B cell (primary cell): ENCODE measurements around the gene DENND2A. TPM values are rescaled to one million over a fixed set of nuclear protein-coding genes. Genes with fewer than 3 reads are reported as not detected.
A peak's percentile ranks its signal among the peaks of the same experiment; 100 is the strongest.

ENCODE experiments used
- ATAC-seq: fragments of 200-7000 bp; cut with Tn5 transposase; one replicate; pipeline ENCODE4 v1.10.0; 2021; ENCODE audit warnings: low read depth, mild to moderate bottlenecking, moderate number of reproducible peaks, moderate library complexity
- CTCF ChIA-PET: fragments of 350-600 bp; sonication (Branson Sonifier 250); formaldehyde crosslinking; loops from one replicate; lab custom pipeline; 2021; ENCODE audit warnings: antibody characterized with exemption, inconsistent platforms; lab: Charles Lee
- POLR2A ChIA-PET: fragments of 350-600 bp; sonication (Branson Sonifier 250); formaldehyde crosslinking; loops from one replicate; lab custom pipeline; 2021; ENCODE audit warnings: antibody characterized with exemption; lab: Charles Lee
- DNase-seq: peaks from one replicate; pipeline ENCODE4 v3.0.0; 2013
- H2AFZ ChIP-seq: 2 replicates; pipeline ENCODE4 v1.6.1; 2012; ENCODE audit warnings: mild to moderate bottlenecking, low read depth, low read length; ENCODE audit not compliant: insufficient read depth, poor library complexity, severe bottlenecking
- H3K27ac ChIP-seq, 2 donors: 1 replicate in 1 of 2; 2 replicates in 1 of 2; pipeline ENCODE4 v1.5.1; 2012 to 2013; ENCODE audit warnings: low read length in 2 of 2, mild to moderate bottlenecking in 2 of 2, moderate library complexity in 1 of 2
- H3K27me3 ChIP-seq, 4 experiments: fragments of 200-600 bp in 1 of 4; sonication (generic) in 1 of 4; replicated peaks in 1 of 4; 1 replicate in 2 of 4; 2 replicates in 2 of 4; pipeline versions ENCODE4 v1.6.1 to v1.7.0; 2013 to 2016; ENCODE audit warnings: low read length in 3 of 4, mild to moderate bottlenecking in 2 of 4, mixed read lengths in 1 of 4, moderate library complexity in 1 of 4; ENCODE audit not compliant: insufficient read depth in 4 of 4, control insufficient read depth in 3 of 4; ENCODE audit errors: control extremely low read depth in 1 of 4
- H3K36me3 ChIP-seq, 2 experiments: replicated peaks in 1 of 2; 1 replicate in 1 of 2; 2 replicates in 1 of 2; pipeline versions ENCODE4 v1.6.1 to v1.7.1; 2013; ENCODE audit warnings: low read length in 1 of 2; ENCODE audit not compliant: insufficient read depth in 2 of 2, control insufficient read depth in 1 of 2; ENCODE audit errors: control extremely low read depth in 1 of 2, extremely low read depth in 1 of 2
- H3K4me1 ChIP-seq, 2 donors: fragments of 200-600 bp in 1 of 2; sonication (generic) in 1 of 2; 1 replicate in 1 of 2; 2 replicates in 1 of 2; pipeline versions ENCODE4 v1.5.1 to v1.6.1; 2013 to 2017; ENCODE audit warnings: low read length in 2 of 2; ENCODE audit not compliant: control insufficient read depth in 2 of 2, insufficient read depth in 2 of 2
- H3K4me2 ChIP-seq: replicated peaks from 2 replicates; pipeline ENCODE3; 2012; ENCODE audit warnings: mild to moderate bottlenecking, low read depth, low read length; ENCODE audit not compliant: poor library complexity, severe bottlenecking
- H3K4me3 ChIP-seq, 5 experiments: fragments of 200-600 bp in 1 of 5; sonication (generic) in 1 of 5; 1 replicate in 3 of 5; 2 replicates in 2 of 5; pipeline versions ENCODE4 v1.5.1 to v1.7.0; 2011 to 2016; ENCODE audit warnings: low read length in 4 of 5, mild to moderate bottlenecking in 4 of 5, low read depth in 2 of 5, control low read depth in 1 of 5, moderate library complexity in 1 of 5; ENCODE audit not compliant: insufficient read depth in 1 of 5; ENCODE audit errors: control extremely low read depth in 1 of 5, extremely low read depth in 1 of 5
- H3K79me2 ChIP-seq: fragments of 200-600 bp; sonication (generic); one replicate; pipeline ENCODE4 v1.6.0; 2016; ENCODE audit warnings: low read length; ENCODE audit not compliant: control insufficient read depth, insufficient read depth
- H3K9ac ChIP-seq: fragments of 200-600 bp; sonication (generic); 2 replicates; pipeline ENCODE4 v1.6.1; 2017; ENCODE audit warnings: mild to moderate bottlenecking, low read length, moderate library complexity
- H3K9me3 ChIP-seq, 3 donors: one replicate each; pipeline versions ENCODE4 v1.6.1 to v1.7.1; 2013; ENCODE audit warnings: low read length in 2 of 3; ENCODE audit not compliant: control insufficient read depth in 2 of 3, insufficient read depth in 1 of 3; ENCODE audit errors: control extremely low read depth in 1 of 3
- H4K20me1 ChIP-seq: 2 replicates; pipeline ENCODE4 v1.6.0; 2012; ENCODE audit warnings: mild to moderate bottlenecking, low read length; ENCODE audit not compliant: insufficient read depth, control insufficient read depth, poor library complexity, severe bottlenecking
- H3K27ac Mint-ChIP-seq: one replicate; pipeline ENCODE4 v1.8.0; 2021; ENCODE audit warnings: mixed read lengths
- H3K27me3 Mint-ChIP-seq: one replicate; pipeline ENCODE4 v1.8.0; 2021; ENCODE audit warnings: mixed read lengths
- H3K4me1 Mint-ChIP-seq: one replicate; pipeline ENCODE4 v1.8.0; 2021; ENCODE audit warnings: mixed read lengths
- H3K4me3 Mint-ChIP-seq: one replicate; pipeline ENCODE4 v1.8.0; 2021; ENCODE audit warnings: mixed read lengths
- H3K9me3 Mint-ChIP-seq: one replicate; pipeline ENCODE4 v1.8.0; 2022; ENCODE audit warnings: mixed read lengths; ENCODE audit not compliant: insufficient read depth
- EZH2 ChIP-seq: IDR thresholded peaks from 2 replicates; pipeline ENCODE4 v1.6.1; 2012; ENCODE audit warnings: borderline replicate concordance, low read depth, mild to moderate bottlenecking, moderate library complexity, low read length; ENCODE audit not compliant: insufficient read depth, poor library complexity, severe bottlenecking
- WGBS: methylation state at CpG from one replicate; pipeline ENCODE4 v1.1.5; 2013; ENCODE audit warnings: missing lambda C conversion rate; ENCODE audit not compliant: insufficient coverage; 5-methylcytosine and 5-hydroxymethylcytosine counted together
- intact Hi-C: fragments of 100-400 bp; cut with micrococcal nuclease; formaldehyde crosslinking; loops from one replicate; pipeline ENCODE4 v1.10.0; 2022
- polyA plus RNA-seq: library from polyadenylated mRNA; depleted of rRNA; stranded (reverse); fragments of >200 nt; gene quantifications from 2 replicates; pipeline ENCODE4 v1.2.3, GENCODE V29; 2012
- total RNA-seq, 2 donors: library from RNA; stranded (reverse); fragments of 120-200 nt in 1 of 2; gene quantifications; 1 replicate in 1 of 2; 2 replicates in 1 of 2; pipeline versions ENCODE4 v1.2.3 to v1.2.4, GENCODE V29; 2013 to 2022
- TF ChIP-seq, protein P1 (sequence below): fragments of 200-600 bp; IDR thresholded peaks from one replicate; pipeline ENCODE4 v1.8.0; 2022; ENCODE audit warnings: antibody characterized with exemption, mild to moderate bottlenecking

DENND2A gene
- total and polyA plus RNA-seq, 2 donors (not counting 1 experiment from before 2014, with no cell fraction given) = 0.31 TPM; not detected in 1

DNA sequence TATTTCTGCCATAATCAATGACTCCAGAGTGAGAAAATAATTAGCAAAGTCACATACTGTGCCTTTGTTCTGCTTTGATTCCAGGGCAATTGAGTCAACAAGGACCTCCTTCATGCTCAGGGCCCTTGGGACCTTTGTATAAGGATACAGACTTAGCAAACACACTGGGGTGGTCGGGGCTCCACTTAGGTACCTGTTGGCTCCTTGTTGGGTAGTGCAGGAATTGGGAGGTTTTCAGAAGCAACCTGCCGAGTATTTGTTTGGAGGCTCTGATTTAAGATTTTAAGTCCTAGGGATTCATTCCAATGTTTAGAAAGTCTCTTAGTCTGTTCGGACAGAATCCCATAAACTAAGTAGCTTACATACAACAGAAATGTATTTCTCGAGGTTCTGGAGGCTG lies 35.1 kb upstream of the DENND2A start:
- ATAC-seq = no peak
- H4K20me1 ChIP-seq = no peaks in the 10 kb centered on the region
- POLR2A ChIA-PET = interaction anchor here (0.7 to 0.9 kb wide), 2 partner anchors 197 to 227 kb away, joined by 3 read pairs; no protein-coding TSS in a partner anchor
- H2AFZ ChIP-seq = no peak overlapping the region
- peaks cover 0 to 7% (median 0%) of the 10 kb centered on the region in 3 donors for H3K9me3 ChIP-seq
- peak overlapping the region; percentile 48 for H3K4me2 ChIP-seq
- TF ChIP-seq, protein P1, sequence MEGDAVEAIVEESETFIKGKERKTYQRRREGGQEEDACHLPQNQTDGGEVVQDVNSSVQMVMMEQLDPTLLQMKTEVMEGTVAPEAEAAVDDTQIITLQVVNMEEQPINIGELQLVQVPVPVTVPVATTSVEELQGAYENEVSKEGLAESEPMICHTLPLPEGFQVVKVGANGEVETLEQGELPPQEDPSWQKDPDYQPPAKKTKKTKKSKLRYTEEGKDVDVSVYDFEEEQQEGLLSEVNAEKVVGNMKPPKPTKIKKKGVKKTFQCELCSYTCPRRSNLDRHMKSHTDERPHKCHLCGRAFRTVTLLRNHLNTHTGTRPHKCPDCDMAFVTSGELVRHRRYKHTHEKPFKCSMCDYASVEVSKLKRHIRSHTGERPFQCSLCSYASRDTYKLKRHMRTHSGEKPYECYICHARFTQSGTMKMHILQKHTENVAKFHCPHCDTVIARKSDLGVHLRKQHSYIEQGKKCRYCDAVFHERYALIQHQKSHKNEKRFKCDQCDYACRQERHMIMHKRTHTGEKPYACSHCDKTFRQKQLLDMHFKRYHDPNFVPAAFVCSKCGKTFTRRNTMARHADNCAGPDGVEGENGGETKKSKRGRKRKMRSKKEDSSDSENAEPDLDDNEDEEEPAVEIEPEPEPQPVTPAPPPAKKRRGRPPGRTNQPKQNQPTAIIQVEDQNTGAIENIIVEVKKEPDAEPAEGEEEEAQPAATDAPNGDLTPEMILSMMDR = no peak
- no peak for TF ChIP-seq EZH2
- Mint-ChIP-seq H3K9me3 (no peaks in the 10 kb centered on the region), H3K27ac (peak overlapping the region; percentile 91), H3K4me1 (peaks cover 52% of the 10 kb centered on the region), H3K4me3 (peak overlapping the region; percentile 87), H3K27me3 (no peaks in the 10 kb centered on the region)
- H3K27me3 ChIP-seq = no peaks in the 10 kb centered on the region
- peak overlapping the region; percentile 39 to 79 for H3K27ac ChIP-seq
- no CpG with 5 or more reads among the region's 4 CpGs for WGBS
- H3K4me3 ChIP-seq = peak overlapping the region in 1 of 5 experiments; percentile 34
- peaks cover 0 to 14% of the 10 kb centered on the region in 2 experiments for H3K36me3 ChIP-seq
- peaks cover 46 to 54% of the 10 kb centered on the region in 2 donors for H3K4me1 ChIP-seq
- H3K9ac ChIP-seq = peak overlapping the region; percentile 1
- intact Hi-C loops = loop anchor here (1.0 to 10.0 kb wide), 4 partner anchors 21 to 1331 kb away; partner anchors contain the start of genes FMC1, NDUFB2 and SLC37A3
- DNase-seq = no peak
- CTCF ChIA-PET = interaction anchor here (0.9 to 4.1 kb wide), 9 partner anchors 9 to 1110 kb away, joined by 3 to 17 read pairs (median 4); partner anchors contain the start of gene NDUFB2
- peaks cover 39% of the 10 kb centered on the region for H3K79me2 ChIP-seq
